ENCODE data around the gene NFKBIB. TPM values are rescaled to one million over a fixed set of nuclear protein-coding genes. Genes with fewer than 3 reads are reported as not detected.

Gene NFKBIB
- total RNA-seq, 1 experiment from 2014 or later, result 33.8 TPM

- H3K23ac ChIP-seq (ENCODE audit: insufficient read length, low read depth, low read length), result no peak overlapping the region
- peak overlapping the region; percentile 92 to 95 for H3K4me3 Mint-ChIP-seq
- H3K9ac ChIP-seq (ENCODE audit: extremely low read depth, insufficient read length, low read length), result no peak overlapping the region
- no peak overlapping the region for H4K91ac ChIP-seq (ENCODE audit: insufficient read length, low read depth, low read length)
- no peak overlapping the region for H2AFZ ChIP-seq (ENCODE audit: low read length)
- DNase-seq, result peak; percentile 91
- peaks cover 26 to 37% (median 28%) of the 10 kb centered on the region in 3 experiments for H3K36me3 Mint-ChIP-seq (ENCODE audit: insufficient read depth in 1 of 3, low read depth in 3 of 3)
- peak overlapping the region; percentile 74 for H3K14ac ChIP-seq (ENCODE audit: insufficient read depth, low read length)
- H3K79me1 ChIP-seq (ENCODE audit: insufficient read depth, low read depth, low read length, poor library complexity, severe bottlenecking), result peaks cover 3% of the 10 kb centered on the region
- WGBS (ENCODE audit: extremely low coverage, insufficient read length, low lambda C conversion rate), result no CpG with 5 or more reads among the region's 67 CpGs
- no peak overlapping the region for H2BK5ac ChIP-seq (ENCODE audit: insufficient read length, low read length)
- no peak overlapping the region for H3K4ac ChIP-seq (ENCODE audit: low read depth, low read length)
- H3K9me3 Mint-ChIP-seq, result peaks cover 14 to 19% of the 10 kb centered on the region in 2 experiments
- peaks cover 27 to 36% of the 10 kb centered on the region in 2 experiments for H3K4me1 Mint-ChIP-seq
- peaks cover 5% of the 10 kb centered on the region for H3K27me3 Mint-ChIP-seq (ENCODE audit: low read depth)
- no peaks in the 10 kb centered on the region for H3K4me1 ChIP-seq (ENCODE audit: insufficient read depth, low read length)
- no peak overlapping the region for H2BK15ac ChIP-seq (ENCODE audit: low read depth, low read length)
- H3K79me2 ChIP-seq (ENCODE audit: insufficient read depth, low read length), result peaks cover 16% of the 10 kb centered on the region
- no peak overlapping the region for H4K5ac ChIP-seq (ENCODE audit: insufficient read length, low read depth, low read length)
- H2BK20ac ChIP-seq (ENCODE audit: low read depth, low read length, poor library complexity, severe bottlenecking), result no peak overlapping the region
- no peak overlapping the region for H2AK5ac ChIP-seq (ENCODE audit: insufficient read length, low read length)
- H3K27ac Mint-ChIP-seq, result peak overlapping the region; percentile 97 to 99 (median 98)
- H4K8ac ChIP-seq (replicated peaks; ENCODE audit: insufficient read length, low read depth, low read length), result no peak overlapping the region
- no peaks in the 10 kb centered on the region for H3K27me3 ChIP-seq (ENCODE audit: insufficient read depth, low read length)
- no peaks in the 10 kb centered on the region for H3K9me3 ChIP-seq (ENCODE audit: control insufficient read depth, low read depth, low read length)
- TF ChIP-seq CTCF (conservative IDR thresholded peaks at IDR 0.05), result no peak
- no peak overlapping the region for H2BK12ac ChIP-seq (ENCODE audit: insufficient read length, low read depth, low read length)
- H3K4me2 ChIP-seq (ENCODE audit: insufficient read depth, insufficient read length, low read length), result peak overlapping the region; percentile 97
- no peak overlapping the region for H2BK120ac ChIP-seq (ENCODE audit: low read depth, low read length, poor library complexity, severe bottlenecking)
- no peak overlapping the region for H3T11ph ChIP-seq (ENCODE audit: low read length)
- peaks cover 2% of the 10 kb centered on the region for H4K20me1 ChIP-seq (ENCODE audit: control insufficient read depth, insufficient read depth, insufficient read length)
- H3K56ac ChIP-seq (ENCODE audit: insufficient read length, low read depth, low read length), result no peak overlapping the region
- no peak overlapping the region for H3K27ac ChIP-seq (ENCODE audit: insufficient read length, low read depth, low read length)
- peaks cover 26% of the 10 kb centered on the region for H3K23me2 ChIP-seq (ENCODE audit: insufficient read length, low read depth, low read length, poor library complexity, severe bottlenecking)
- peak overlapping the region; percentile 83 for H3K18ac ChIP-seq (ENCODE audit: insufficient read length, low read depth, low read length)
Observed at GRCh38 chr19:38851622-38852230, 48.0 kb upstream of the NFKBIB start.
